Heart right ventricle (tissue), 16 donors: ENCODE data around the gene BBLN. TPM values are rescaled to one million over a fixed set of nuclear protein-coding genes. Genes with fewer than 3 reads are reported as not detected.

Experiments
- ATAC-seq, 8 donors: fragments of 200-7000 bp; cut with Tn5 transposase; one replicate each; pipeline ENCODE4 v1.9.1; 2020; ENCODE audit warnings: mild to moderate bottlenecking in 8 of 8, moderate library complexity in 8 of 8, moderate number of reproducible peaks in 1 of 8
- DNase-seq, 2 donors: peaks; one replicate each; pipeline ENCODE4 v3.0.0-alpha.2; 2020
- H3K27ac ChIP-seq, 10 donors: fragments of 200-600 bp; sonication (generic) in 2 of 10; one replicate each; pipeline versions ENCODE4 v1.5.0 to v1.8.0; 2020 to 2022; ENCODE audit warnings: mild to moderate bottlenecking in 3 of 10
- H3K27me3 ChIP-seq, 7 donors: fragments of 200-600 bp; one replicate each; pipeline ENCODE4 v1.8.0; 2021 to 2022; ENCODE audit warnings: mild to moderate bottlenecking in 2 of 7
- H3K36me3 ChIP-seq, 9 donors: fragments of 200-600 bp; sonication (generic) in 1 of 9; one replicate each; pipeline versions ENCODE4 v1.5.0 to v1.8.0; 2020 to 2022; ENCODE audit warnings: mild to moderate bottlenecking in 2 of 9
- H3K4me1 ChIP-seq, 9 donors: fragments of 200-600 bp; sonication (generic) in 1 of 9; one replicate each; pipeline versions ENCODE4 v1.5.0 to v1.8.0; 2020 to 2022; ENCODE audit warnings: mild to moderate bottlenecking in 4 of 9
- H3K4me3 ChIP-seq, 10 donors: fragments of 200-600 bp; sonication (generic) in 2 of 10; one replicate each; pipeline versions ENCODE4 v1.5.0 to v1.8.0; 2020 to 2022; ENCODE audit warnings: mild to moderate bottlenecking in 7 of 10, moderate library complexity in 2 of 10
- H3K9me3 ChIP-seq, 11 donors: fragments of 200-600 bp in 10 of 11; sonication (generic) in 2 of 11; one replicate each; pipeline versions ENCODE4 v1.5.0 to v1.8.0; 2013 to 2022; ENCODE audit warnings: mild to moderate bottlenecking in 2 of 11, control low read depth in 1 of 11, moderate library complexity in 1 of 11
- WGBS, 2 donors: extraction: QIAGEN DNeasy Blood & Tissue Kit; methylation state at CpG; one replicate each; pipeline ENCODE4 v1.1.7; 2013; ENCODE audit warnings: inconsistent platforms in 1 of 2; 5-methylcytosine and 5-hydroxymethylcytosine counted together
- intact Hi-C, 10 donors: fragments of 100-400 bp; cut with DNase I; formaldehyde crosslinking; loops; one replicate each; pipeline versions ENCODE4 v1.11.1 to v1.14.2; 2022
- polyA plus RNA-seq, 2 donors: library from polyadenylated mRNA; stranded (reverse); fragments of 200-250 nt; gene quantifications; one replicate each; pipeline ENCODE4 v1.2.3, GENCODE V29; 2013
- total RNA-seq, 10 donors: library from RNA; stranded (reverse); fragmentation: NEBNext Ultra II Directional in 3 of 10; extraction: Animal tissue kit (Norgen Biotek cat#: 25700) in 3 of 10; gene quantifications; one replicate each; pipeline versions ENCODE4 v1.2.1 to v1.2.4, GENCODE V29; 2021 to 2023
- TF ChIP-seq, protein P1 (sequence below), 9 donors: fragments of 200-600 bp; sonication (generic) in 2 of 9; IDR thresholded peaks; one replicate each; pipeline versions ENCODE4 v1.5.0 to v1.8.0; 2021 to 2022; ENCODE audit warnings: antibody characterized with exemption in 9 of 9, mild to moderate bottlenecking in 5 of 9, moderate library complexity in 1 of 9
- donor health status: Arrhythmogenic right ventricular cardiomyopathy.
- donor health status: ischemic (EF 13 %, LVEDD 7.1; RV severe dilation, severe dysfunction).
- donor health status: healthy with polysubstance abuse.
- donor health status: DM: no; HTN: yes; CAD: no.
- donor health status: DM: no; HTN: no; CAD: no.
- donor health status: ischemic (EF 25% LVEDD 6.9; RV normal size, moderate dysfunction).
- donor health status: ischemic (EF 25% LVEDD 5.7; RV mildly dilated, moderate dysfunction).
- donor health status: healthy.
- donor health status: DM: yes; HTN: yes; CAD: no.
- donor health status: Ischemic cardiomyopathy.
- donor health status: ischemic (EF 35%, LVEDD 5.7; RV mildly dilated, moderate dysfunction).
- donor health status: nonischemic (EF 11% LVEDD 7.7; RV severe dilation, severe dysfunction).
- donor health status: DM: yes; HTN: yes; CAD: no.
- donor health status: PGD.
- donor health status: ischemic (EF 29% LVEDD 5.4; RV normal size, mild dysfunction).
- donor health status: nonischemic (EF 23%, LVEDD 6.1; RV moderate dilation, normal function).

BBLN gene
- total and polyA plus RNA-seq, 12 donors, result 29.5 to 159 (median 38.6) TPM

DNA sequence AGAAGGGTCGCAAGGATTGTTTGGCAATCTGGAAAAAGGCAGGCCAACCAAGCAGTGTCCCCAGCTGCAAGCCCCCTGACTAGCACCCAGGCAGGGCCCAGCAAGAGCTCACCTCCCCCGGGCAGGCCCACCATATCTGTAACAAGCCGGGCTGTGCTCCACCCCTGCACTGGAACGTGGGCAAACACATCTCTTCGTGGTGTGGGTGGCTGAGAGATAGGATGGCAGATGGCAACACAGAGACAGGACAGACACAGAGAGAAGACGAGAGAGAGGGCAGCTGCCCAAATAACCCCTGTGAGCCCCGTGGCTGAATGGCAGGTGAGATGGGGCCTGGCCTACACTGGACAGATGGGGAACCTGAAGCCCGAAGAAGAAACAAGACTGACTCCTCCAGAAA lies 9.4 kb downstream of the BBLN start:
- TF ChIP-seq, protein P1, sequence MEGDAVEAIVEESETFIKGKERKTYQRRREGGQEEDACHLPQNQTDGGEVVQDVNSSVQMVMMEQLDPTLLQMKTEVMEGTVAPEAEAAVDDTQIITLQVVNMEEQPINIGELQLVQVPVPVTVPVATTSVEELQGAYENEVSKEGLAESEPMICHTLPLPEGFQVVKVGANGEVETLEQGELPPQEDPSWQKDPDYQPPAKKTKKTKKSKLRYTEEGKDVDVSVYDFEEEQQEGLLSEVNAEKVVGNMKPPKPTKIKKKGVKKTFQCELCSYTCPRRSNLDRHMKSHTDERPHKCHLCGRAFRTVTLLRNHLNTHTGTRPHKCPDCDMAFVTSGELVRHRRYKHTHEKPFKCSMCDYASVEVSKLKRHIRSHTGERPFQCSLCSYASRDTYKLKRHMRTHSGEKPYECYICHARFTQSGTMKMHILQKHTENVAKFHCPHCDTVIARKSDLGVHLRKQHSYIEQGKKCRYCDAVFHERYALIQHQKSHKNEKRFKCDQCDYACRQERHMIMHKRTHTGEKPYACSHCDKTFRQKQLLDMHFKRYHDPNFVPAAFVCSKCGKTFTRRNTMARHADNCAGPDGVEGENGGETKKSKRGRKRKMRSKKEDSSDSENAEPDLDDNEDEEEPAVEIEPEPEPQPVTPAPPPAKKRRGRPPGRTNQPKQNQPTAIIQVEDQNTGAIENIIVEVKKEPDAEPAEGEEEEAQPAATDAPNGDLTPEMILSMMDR (IDR thresholded peaks at IDR 0.05), result no peak
- Histone ChIP-seq H3K4me1 (peaks cover 0 to 2% (median 0%) of the 10 kb centered on the region in 9 donors), H3K4me3 (no peak overlapping the region), H3K27ac (no peak overlapping the region), H3K36me3 (peaks cover 0 to 97% (median 35%) of the 10 kb centered on the region in 9 donors), H3K9me3 (no peaks in the 10 kb centered on the region), H3K27me3 (no peaks in the 10 kb centered on the region)
- DNase-seq (no peak), ATAC-seq (peak in 1 of 8 donors; percentile 6)
- intact Hi-C loops, result no loop called here
- 87 to 90% methylated on average over 8 of the region's 8 CpGs for WGBS, 2 donors

DNA sequence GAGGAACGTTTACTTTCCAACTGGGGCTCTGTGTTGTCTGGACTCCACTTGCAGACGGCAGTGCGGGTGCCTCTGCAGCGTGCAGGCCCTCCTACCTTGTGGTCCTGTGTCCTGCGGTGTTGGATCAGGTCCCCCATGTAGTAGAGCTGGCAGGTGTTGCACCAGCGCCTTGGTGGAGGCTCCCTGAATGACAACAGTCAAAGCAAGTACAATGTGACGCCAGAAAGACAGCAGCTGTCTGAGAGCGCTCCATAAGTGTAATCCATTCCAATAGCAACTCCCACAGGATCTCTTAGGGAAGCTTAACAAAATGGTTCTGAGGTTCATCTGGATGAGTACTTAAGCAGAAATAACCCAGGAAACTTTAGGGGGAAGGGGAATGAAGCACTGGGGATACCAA lies 9.9 kb downstream of the BBLN start:
- H3K36me3 ChIP-seq, result peaks cover 0 to 97% (median 32%) of the 10 kb centered on the region in 9 donors
- ATAC-seq (peak in 1 of 8 donors; percentile 13), DNase-seq (no peak)
- H3K4me3 ChIP-seq, result no peak overlapping the region
- no peak overlapping the region for H3K27ac ChIP-seq
- 94% methylated on average over 8 of the region's 8 CpGs for WGBS, 2 donors
- intact Hi-C loops, result no loop called here
- H3K9me3 ChIP-seq, result no peaks in the 10 kb centered on the region
- H3K27me3 ChIP-seq, result no peaks in the 10 kb centered on the region
- no peaks in the 10 kb centered on the region for H3K4me1 ChIP-seq
- TF ChIP-seq, protein P1 (IDR thresholded peaks at IDR 0.05), result no peak

DNA sequence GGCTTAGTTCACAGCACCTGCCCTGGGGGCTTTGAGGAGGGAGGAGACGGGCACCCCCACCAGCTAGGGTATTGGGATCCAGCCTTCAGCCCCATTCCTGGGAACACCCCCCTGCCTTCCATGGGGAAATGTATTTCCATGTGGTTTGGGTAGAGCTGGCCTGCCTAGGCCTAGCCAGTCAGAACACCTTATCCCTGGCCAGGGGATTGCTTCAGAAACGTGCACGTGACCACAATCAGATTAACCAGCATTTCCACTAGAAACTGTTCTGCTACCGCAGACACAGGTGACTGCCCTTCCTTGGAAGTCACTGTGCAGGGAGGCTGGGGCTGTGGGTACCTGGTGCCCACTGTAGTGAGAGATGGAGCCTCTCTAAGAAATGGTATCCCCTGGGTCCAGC lies 14.0 kb downstream of the BBLN start:
- no peak for ATAC-seq
- Histone ChIP-seq H3K4me1 (no peaks in the 10 kb centered on the region), H3K9me3 (no peaks in the 10 kb centered on the region), H3K27ac (no peak overlapping the region), H3K27me3 (no peaks in the 10 kb centered on the region), H3K4me3 (no peak overlapping the region), H3K36me3 (peaks cover 9 to 97% (median 49%) of the 10 kb centered on the region in 9 donors)
- DNase-seq, result no peak
- TF ChIP-seq, protein P1 (IDR thresholded peaks at IDR 0.05), result no peak
- 72 to 89% methylated on average over 4 of the region's 4 CpGs for WGBS, 2 donors
- intact Hi-C loops, result no loop called here

DNA sequence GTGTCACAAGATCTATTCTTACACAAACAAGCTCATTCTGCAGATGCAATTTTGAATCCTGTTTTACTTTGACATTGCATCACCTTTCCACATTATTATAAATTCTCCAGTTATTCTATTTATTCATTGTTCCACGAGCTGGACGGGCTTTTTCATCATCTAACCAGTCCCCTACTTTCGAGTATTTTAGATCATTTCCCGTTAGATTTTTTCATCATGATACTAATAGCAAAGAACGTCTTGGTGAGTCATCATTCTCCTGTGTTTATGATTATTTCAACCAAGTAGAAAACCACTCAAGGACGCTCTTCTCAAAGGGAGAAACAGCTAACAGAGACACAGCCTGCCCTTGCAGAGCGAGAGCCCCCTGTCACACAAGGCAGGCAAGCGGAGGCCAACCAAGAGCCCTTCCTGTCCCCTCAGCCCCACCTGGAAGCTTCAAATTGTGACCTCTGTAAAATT lies 15.1 kb downstream of the BBLN start:
- no peak for DNase-seq
- 87% methylated on average over 8 of the region's 8 CpGs for WGBS, 2 donors
- TF ChIP-seq, protein P1 (IDR thresholded peaks at IDR 0.05), result no peak
- Histone ChIP-seq H3K4me1 (no peaks in the 10 kb centered on the region), H3K9me3 (no peaks in the 10 kb centered on the region), H3K4me3 (no peak overlapping the region), H3K27ac (no peak overlapping the region), H3K36me3 (peaks cover 9 to 97% (median 49%) of the 10 kb centered on the region in 9 donors), H3K27me3 (no peaks in the 10 kb centered on the region)
- no peak for ATAC-seq
- intact Hi-C loops, result no loop called here
